PC-3 (cell line): ENCODE measurements around the gene C19orf33. TPM values are rescaled to one million over a fixed set of nuclear protein-coding genes. Genes with fewer than 3 reads are reported as not detected.

Source experiments
- ATAC-seq: fragments of 200-7000 bp; cut with Tn5 transposase; 2 replicates; pipeline ENCODE4 v1.9.1; 2020; ENCODE audit warnings: mild to moderate bottlenecking, moderate library complexity
- BruUV-seq: library from RNA; stranded (reverse); fragments of 400-500 nt; replicated peaks from 2 replicates; lab custom pipeline; 2021; lab: Mats Ljungman, UMichigan
- CTCF ChIA-PET: fragments of 300-600 bp; sonication (Branson Sonifier 250); formaldehyde crosslinking; loops from one replicate; lab custom pipeline; 2022; ENCODE audit warnings: antibody characterized with exemption; lab: Charles Lee
- POLR2A ChIA-PET: fragments of 300-600 bp; sonication (Branson Sonifier 250); formaldehyde crosslinking; loops from one replicate; lab custom pipeline; 2022; ENCODE audit warnings: antibody characterized with exemption; ENCODE audit not compliant: unreplicated experiment; lab: Charles Lee
- DNase-seq: peaks from one replicate; pipeline ENCODE4 v3.0.0-alpha.2; 2015
- H2AFZ ChIP-seq: fragments of 300-600 bp; sonication (generic); 2 replicates; pipeline ENCODE4 v1.6.0; 2016; ENCODE audit warnings: antibody characterized with exemption, low read length
- H3F3A ChIP-seq: fragments of 300-600 bp; sonication (generic); one replicate; pipeline ENCODE4 v1.6.0; 2017; ENCODE audit warnings: antibody characterized with exemption, low read length, control low read depth, mild to moderate bottlenecking; ENCODE audit not compliant: unreplicated experiment
- H3K27ac ChIP-seq: fragments of 300-600 bp; sonication (generic); 2 replicates; pipeline ENCODE4 v1.5.1; 2016; ENCODE audit warnings: mild to moderate bottlenecking, low read length
- H3K27me3 ChIP-seq: fragments of 300-600 bp; sonication (generic); 2 replicates; pipeline ENCODE4 v1.6.1; 2016; ENCODE audit warnings: low read length, mixed read lengths
- H3K36me3 ChIP-seq: fragments of 300-600 bp; sonication (generic); 2 replicates; pipeline ENCODE4 v1.6.1; 2016; ENCODE audit warnings: low read depth, mixed run types, low read length, mixed read lengths
- H3K4me1 ChIP-seq: fragments of 300-600 bp; sonication (generic); 2 replicates; pipeline ENCODE4 v1.5.1; 2016; ENCODE audit warnings: low read length; ENCODE audit not compliant: insufficient read depth
- H3K4me2 ChIP-seq: fragments of 300-600 bp; sonication (generic); 2 replicates; pipeline ENCODE4 v1.6.0; 2016; ENCODE audit warnings: low read length
- H3K4me3 ChIP-seq: fragments of 300-600 bp; sonication (generic); 2 replicates; pipeline ENCODE4 v1.5.1; 2016; ENCODE audit warnings: mild to moderate bottlenecking, low read length, mixed read lengths
- H3K79me2 ChIP-seq: fragments of 300-600 bp; sonication (generic); 2 replicates; pipeline ENCODE4 v1.6.1; 2017; ENCODE audit warnings: low read length, mixed read lengths
- H3K9ac ChIP-seq: fragments of 300-600 bp; sonication (generic); 2 replicates; pipeline ENCODE4 v1.6.0; 2016; ENCODE audit warnings: mild to moderate bottlenecking, low read length
- H3K9me2 ChIP-seq: fragments of 300-600 bp; sonication (generic); replicated peaks from 2 replicates; pipeline ENCODE4 v1.6.1; 2016; ENCODE audit warnings: mixed run types, low read length, mixed read lengths
- H3K9me3 ChIP-seq: fragments of 300-600 bp; sonication (generic); 2 replicates; pipeline ENCODE4 v1.6.1; 2016; ENCODE audit warnings: low read length, mixed read lengths
- H4K20me1 ChIP-seq: fragments of 300-600 bp; sonication (generic); 2 replicates; pipeline ENCODE4 v1.6.1; 2016; ENCODE audit warnings: low read length, mixed read lengths
- CTCF ChIP-seq: fragments of 300-600 bp; sonication (generic); conservative IDR thresholded peaks from 2 replicates; pipeline ENCODE4 v1.5.1; 2017; ENCODE audit warnings: antibody characterized with exemption, low read depth, mild to moderate bottlenecking, low read length
- EZH2 ChIP-seq: fragments of 300-600 bp; sonication (generic); IDR thresholded peaks from one replicate; pipeline ENCODE4 v1.6.1; 2017; ENCODE audit warnings: antibody characterized with exemption, mild to moderate bottlenecking, low read length; ENCODE audit not compliant: unreplicated experiment
- EZH2phosphoT487 ChIP-seq: fragments of 300-600 bp; sonication (generic); IDR thresholded peaks from 2 replicates; pipeline ENCODE4 v1.6.1; 2018; ENCODE audit warnings: mild to moderate bottlenecking, antibody characterized with exemption, low read length, borderline replicate concordance
- intact Hi-C: fragments of 100-400 bp; cut with micrococcal nuclease; formaldehyde crosslinking; loops from 2 replicates; pipeline ENCODE4 v1.9.0; 2023
- total RNA-seq: library from RNA; depleted of rRNA; stranded (reverse); fragments of >200 nt; gene quantifications from 2 replicates; pipeline ENCODE4 v1.2.3, GENCODE V29; 2014

C19orf33 gene
- total RNA-seq, 1 experiment from 2014 or later, result 212 TPM

- no peaks in the 10 kb centered on the region for H3F3A ChIP-seq
- H3K9me2 ChIP-seq, result no peaks in the 10 kb centered on the region
- H3K4me2 ChIP-seq, result peak overlapping the region; percentile 79
- intact Hi-C loops, result no loop called here
- ChIA-PET CTCF (no interaction called here), POLR2A (interaction anchor here (0.5 to 0.7 kb wide), 3 partner anchors 15 to 405 kb away, joined by 3 to 7 read pairs (median 3); no protein-coding TSS in a partner anchor)
- peaks cover 99% of the 10 kb centered on the region for H3K79me2 ChIP-seq
- H3K27me3 ChIP-seq, result no peaks in the 10 kb centered on the region
- H4K20me1 ChIP-seq, result peaks cover 22% of the 10 kb centered on the region
- no peaks in the 10 kb centered on the region for H3K9me3 ChIP-seq
- no TSS peak for BruUV-seq
- peak overlapping the region; percentile 45; the same call in 1 of the 2 replicates for H3K4me3 ChIP-seq
- ATAC-seq, result peak; percentile 69
- H3K4me1 ChIP-seq, result peaks cover 67% of the 10 kb centered on the region
- no peak for TF ChIP-seq EZH2
- no peak for TF ChIP-seq EZH2phosphoT487
- no peak for TF ChIP-seq CTCF
- 0 out of 2 replicates have a peak overlapping the region, but pooled peaks have one; percentile 21 for H3K9ac ChIP-seq
- peak overlapping the region; percentile 86 for H3K27ac ChIP-seq
- DNase-seq, result peak; percentile 81
- no peak overlapping the region for H2AFZ ChIP-seq
- no peaks in the 10 kb centered on the region; the same call in 1 of the 2 replicates for H3K36me3 ChIP-seq
Measured at GRCh38 chr19:38270587-38271167, 33.4 kb upstream of the C19orf33 start.

- CTCF ChIA-PET, result no interaction called here
- Histone ChIP-seq H3K36me3 (no peaks in the 10 kb centered on the region; the same call in 1 of the 2 replicates), H3K27ac (no peak overlapping the region), H4K20me1 (peaks cover 9% of the 10 kb centered on the region; the same call in 1 of the 2 replicates), H3K9ac (no peak overlapping the region), H2AFZ (no peak overlapping the region), H3K4me2 (no peak overlapping the region), H3K4me1 (peaks cover 64% of the 10 kb centered on the region), H3K79me2 (peaks cover 98% of the 10 kb centered on the region), H3F3A (peaks cover 3% of the 10 kb centered on the region), H3K9me3 (no peaks in the 10 kb centered on the region), H3K27me3 (no peaks in the 10 kb centered on the region), H3K4me3 (no peak overlapping the region), H3K9me2 (no peaks in the 10 kb centered on the region)
- TF ChIP-seq EZH2phosphoT487 (no peak), EZH2 (no peak), CTCF (no peak)
- POLR2A ChIA-PET, result no interaction called here
- intact Hi-C loops, result no loop called here
- BruUV-seq, result TSS peak; percentile 5
- ATAC-seq, result no peak
- DNase-seq, result no peak
Measured at GRCh38 chr19:38273499-38273898, 30.6 kb upstream of the C19orf33 start.

GRCh38 chr19:38274739-38275138 lies 29.3 kb upstream of the C19orf33 start:
- no peak overlapping the region for H3K4me2 ChIP-seq
- H2AFZ ChIP-seq, result no peak overlapping the region
- no peak overlapping the region for H3K4me3 ChIP-seq
- H3K36me3 ChIP-seq, result no peaks in the 10 kb centered on the region; the same call in 1 of the 2 replicates
- ChIA-PET CTCF (no interaction called here), POLR2A (no interaction called here)
- H3K27ac ChIP-seq, result no peak overlapping the region
- no peaks in the 10 kb centered on the region for H3K9me3 ChIP-seq
- H3K79me2 ChIP-seq, result peaks cover 99% of the 10 kb centered on the region
- DNase-seq (no peak), ATAC-seq (no peak)
- peaks cover 3% of the 10 kb centered on the region for H3F3A ChIP-seq
- peaks cover 57% of the 10 kb centered on the region for H3K4me1 ChIP-seq
- no TSS peak for BruUV-seq
- no peak overlapping the region for H3K9ac ChIP-seq
- H3K27me3 ChIP-seq, result no peaks in the 10 kb centered on the region
- intact Hi-C loops, result no loop called here
- H3K9me2 ChIP-seq, result no peaks in the 10 kb centered on the region
- no peak for TF ChIP-seq CTCF
- no peak for TF ChIP-seq EZH2
- no peak for TF ChIP-seq EZH2phosphoT487
- H4K20me1 ChIP-seq, result peaks cover 9% of the 10 kb centered on the region; the same call in 1 of the 2 replicates
